ENCODE results near the gene DYNLRB1. TPM values are rescaled to one million over a fixed set of nuclear protein-coding genes. Genes with fewer than 3 reads are reported as not detected.

DYNLRB1 gene
- total RNA-seq, 1 donor from 2014 or later = 166 TPM

GRCh38 chr20:34558320-34559218 is 42.3 kb downstream of the DYNLRB1 start, which contains the start of gene MAP1LC3A:
MAP1LC3A (plus strand) TSS chr20:34558718; CDS start chr20:34558869, 151 bp downstream.
- Mint-ChIP-seq H3K27ac (ENCODE audit: unreplicated experiment) (peak within 1 kb of the TSS; percentile 94), H3K9me3 (ENCODE audit: unreplicated experiment) (no peaks in the 10 kb centered on the region), H3K36me3 (ENCODE audit: unreplicated experiment) (peaks cover 2% of the 10 kb centered on the region), H3K4me1 (ENCODE audit: unreplicated experiment) (peaks cover 13% of the 10 kb centered on the region), H3K4me3 (ENCODE audit: unreplicated experiment) (peak within 1 kb of the TSS; percentile 87), H3K27me3 (ENCODE audit: unreplicated experiment) (no peaks in the 10 kb centered on the region)
- no peak for TF ChIP-seq CTCF (IDR thresholded peaks at IDR 0.05)
- peak; percentile 98 for DNase-seq (ENCODE audit: extremely low spot score, unreplicated experiment)

- TF ChIP-seq CTCF (IDR thresholded peaks at IDR 0.05) = no peak
- no peak for DNase-seq (ENCODE audit: extremely low spot score, unreplicated experiment)
- peaks cover 13% of the 10 kb centered on the region for H3K4me1 Mint-ChIP-seq (ENCODE audit: unreplicated experiment)
- H3K27me3 Mint-ChIP-seq (ENCODE audit: unreplicated experiment) = no peaks in the 10 kb centered on the region
- H3K9me3 Mint-ChIP-seq (ENCODE audit: unreplicated experiment) = no peaks in the 10 kb centered on the region
- H3K36me3 Mint-ChIP-seq (ENCODE audit: unreplicated experiment) = peaks cover 2% of the 10 kb centered on the region
- H3K27ac Mint-ChIP-seq (ENCODE audit: unreplicated experiment) = peak overlapping the region; percentile 78
- H3K4me3 Mint-ChIP-seq (ENCODE audit: unreplicated experiment) = peak overlapping the region; percentile 71
These were observed 43.3 kb downstream of the DYNLRB1 start for GRCh38 chr20:34559311-34560140.

- peaks cover 2% of the 10 kb centered on the region for H3K36me3 Mint-ChIP-seq (ENCODE audit: unreplicated experiment)
- peaks cover 13% of the 10 kb centered on the region for H3K4me1 Mint-ChIP-seq (ENCODE audit: unreplicated experiment)
- H3K9me3 Mint-ChIP-seq (ENCODE audit: unreplicated experiment) = no peaks in the 10 kb centered on the region
- peak overlapping the region; percentile 78 for H3K27ac Mint-ChIP-seq (ENCODE audit: unreplicated experiment)
- H3K4me3 Mint-ChIP-seq (ENCODE audit: unreplicated experiment) = peak overlapping the region; percentile 61
- DNase-seq (ENCODE audit: extremely low spot score, unreplicated experiment) = no peak
- no peak for TF ChIP-seq CTCF (IDR thresholded peaks at IDR 0.05)
- H3K27me3 Mint-ChIP-seq (ENCODE audit: unreplicated experiment) = no peaks in the 10 kb centered on the region
These were observed 43.9 kb downstream of the DYNLRB1 start for GRCh38 chr20:34560141-34560523.

- H3K36me3 Mint-ChIP-seq (ENCODE audit: unreplicated experiment) = peaks cover 2% of the 10 kb centered on the region
- H3K27ac Mint-ChIP-seq (ENCODE audit: unreplicated experiment) = peak overlapping the region; percentile 60
- H3K4me1 Mint-ChIP-seq (ENCODE audit: unreplicated experiment) = peaks cover 13% of the 10 kb centered on the region
- H3K9me3 Mint-ChIP-seq (ENCODE audit: unreplicated experiment) = no peaks in the 10 kb centered on the region
- no peaks in the 10 kb centered on the region for H3K27me3 Mint-ChIP-seq (ENCODE audit: unreplicated experiment)
- no peak overlapping the region for H3K4me3 Mint-ChIP-seq (ENCODE audit: unreplicated experiment)
- TF ChIP-seq CTCF (IDR thresholded peaks at IDR 0.05) = no peak
- DNase-seq (ENCODE audit: extremely low spot score, unreplicated experiment) = no peak
These were observed 44.4 kb downstream of the DYNLRB1 start for GRCh38 chr20:34560614-34561013.

GRCh38 chr20:34561661-34562060 is 45.4 kb downstream of the DYNLRB1 start:
- Mint-ChIP-seq H3K4me3 (ENCODE audit: unreplicated experiment) (no peak overlapping the region), H3K9me3 (ENCODE audit: unreplicated experiment) (no peaks in the 10 kb centered on the region), H3K4me1 (ENCODE audit: unreplicated experiment) (peaks cover 13% of the 10 kb centered on the region), H3K36me3 (ENCODE audit: unreplicated experiment) (peaks cover 2% of the 10 kb centered on the region), H3K27me3 (ENCODE audit: unreplicated experiment) (no peaks in the 10 kb centered on the region), H3K27ac (ENCODE audit: unreplicated experiment) (peak overlapping the region; percentile 60)
- TF ChIP-seq CTCF (IDR thresholded peaks at IDR 0.05) = no peak
- DNase-seq (ENCODE audit: extremely low spot score, unreplicated experiment) = no peak

Measured in osteocyte (in vitro differentiated cells).